Right renal cortex interstitium (tissue), 3 donors: Measurements from ENCODE around the gene UTP14A. TPM values are rescaled to one million over a fixed set of nuclear protein-coding genes. Genes with fewer than 3 reads are reported as not detected.
"Not testable (repeated sequence)": the region's sequence is repeated elsewhere in the genome, so short reads cannot be mapped to it uniquely, and the experiment has no call there.

Experiments
- DNase-seq, 3 donors: peaks; one replicate each; pipeline ENCODE4 v3.0.0-alpha.2; 2013; ENCODE audit warnings: low read depth in 3 of 3, low spot score in 2 of 3
- polyA plus RNA-seq, 3 donors: library from polyadenylated mRNA; unstranded; fragments of 120-200 nt; gene quantifications; one replicate each; pipeline ENCODE4 v1.2.1, GENCODE V29; 2013; ENCODE audit not compliant: insufficient read length in 3 of 3

The UTP14A gene, protein sequence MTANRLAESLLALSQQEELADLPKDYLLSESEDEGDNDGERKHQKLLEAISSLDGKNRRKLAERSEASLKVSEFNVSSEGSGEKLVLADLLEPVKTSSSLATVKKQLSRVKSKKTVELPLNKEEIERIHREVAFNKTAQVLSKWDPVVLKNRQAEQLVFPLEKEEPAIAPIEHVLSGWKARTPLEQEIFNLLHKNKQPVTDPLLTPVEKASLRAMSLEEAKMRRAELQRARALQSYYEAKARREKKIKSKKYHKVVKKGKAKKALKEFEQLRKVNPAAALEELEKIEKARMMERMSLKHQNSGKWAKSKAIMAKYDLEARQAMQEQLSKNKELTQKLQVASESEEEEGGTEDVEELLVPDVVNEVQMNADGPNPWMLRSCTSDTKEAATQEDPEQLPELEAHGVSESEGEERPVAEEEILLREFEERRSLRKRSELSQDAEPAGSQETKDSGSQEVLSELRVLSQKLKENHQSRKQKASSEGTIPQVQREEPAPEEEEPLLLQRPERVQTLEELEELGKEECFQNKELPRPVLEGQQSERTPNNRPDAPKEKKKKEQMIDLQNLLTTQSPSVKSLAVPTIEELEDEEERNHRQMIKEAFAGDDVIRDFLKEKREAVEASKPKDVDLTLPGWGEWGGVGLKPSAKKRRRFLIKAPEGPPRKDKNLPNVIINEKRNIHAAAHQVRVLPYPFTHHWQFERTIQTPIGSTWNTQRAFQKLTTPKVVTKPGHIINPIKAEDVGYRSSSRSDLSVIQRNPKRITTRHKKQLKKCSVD
- polyA plus RNA-seq: 10 to 100 TPM; 26.2 to 30.8 (median 29.3) TPM

DNA sequence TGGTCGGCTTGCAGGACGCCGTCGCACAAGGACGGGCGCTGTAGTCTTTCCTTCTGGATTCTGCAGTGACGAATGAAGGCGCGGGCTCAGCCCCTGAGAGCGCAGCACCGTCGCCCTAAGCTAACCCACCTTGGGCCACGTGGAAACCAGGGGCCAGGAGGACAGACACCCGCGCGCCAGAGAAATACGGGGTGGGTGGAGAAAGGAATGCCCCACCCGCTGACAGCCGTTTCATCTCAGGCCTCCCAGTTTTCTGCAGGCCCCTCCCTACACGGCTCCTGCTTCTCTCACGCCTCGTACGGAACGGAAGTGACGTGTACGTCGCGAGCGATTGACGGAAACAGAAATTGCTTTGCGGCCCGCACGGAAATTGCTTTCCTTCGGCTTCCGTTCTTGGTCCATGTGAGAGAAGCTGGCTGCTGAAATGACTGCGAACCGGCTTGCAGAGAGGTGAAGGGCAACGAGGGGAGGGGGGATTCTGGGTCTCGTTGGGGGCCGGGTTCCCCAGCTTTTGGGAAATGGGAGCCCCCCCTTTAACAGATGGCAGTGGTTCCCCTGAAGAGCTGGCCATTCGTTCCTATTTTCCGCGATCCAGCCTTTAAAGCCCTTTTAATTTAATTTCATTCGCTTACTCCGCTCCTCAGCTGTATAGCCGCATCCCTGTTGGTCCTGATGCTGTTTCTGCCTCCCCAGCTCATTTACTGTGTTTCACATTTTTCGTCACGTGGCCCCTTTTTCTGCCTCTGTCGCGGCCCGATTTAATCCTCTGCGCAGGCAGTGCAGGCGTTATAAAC lies at the start of gene UTP14A:
UTP14A (plus strand) TSS at position 378 of the 794 bp plus-strand sequence; CDS start at position 425, 47 bp downstream.
- DNase-seq: peak; percentile 80 to 84 (median 81)

DNA sequence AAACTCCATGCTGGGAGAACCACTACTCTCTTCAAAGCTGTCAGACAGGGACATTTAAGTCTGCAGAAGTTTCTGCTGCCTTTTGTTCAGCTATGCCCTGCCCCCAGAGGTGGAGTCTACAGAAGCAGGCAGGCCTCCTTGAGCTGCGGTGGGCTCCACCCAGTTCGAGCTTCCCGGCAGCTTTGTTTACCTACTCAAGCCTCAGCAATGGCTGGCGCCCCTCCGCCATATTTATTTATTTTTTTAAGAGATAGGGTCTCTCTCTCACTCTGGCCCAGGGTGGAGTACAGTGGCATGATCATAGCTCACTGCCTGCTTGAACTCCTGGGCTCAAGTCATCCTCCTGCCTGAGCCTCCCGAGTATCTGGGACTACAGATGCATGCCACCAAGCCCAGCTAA lies 46.8 kb upstream of the UTP14A start:
- not testable (repeated sequence) for DNase-seq

GRCh38 chrX:129866321-129866720 lies 39.6 kb upstream of the UTP14A start:
- DNase-seq: not testable (repeated sequence)

- DNase-seq: no peak
These were observed 33.4 kb upstream of the UTP14A start for GRCh38 chrX:129872524-129872923.

DNA sequence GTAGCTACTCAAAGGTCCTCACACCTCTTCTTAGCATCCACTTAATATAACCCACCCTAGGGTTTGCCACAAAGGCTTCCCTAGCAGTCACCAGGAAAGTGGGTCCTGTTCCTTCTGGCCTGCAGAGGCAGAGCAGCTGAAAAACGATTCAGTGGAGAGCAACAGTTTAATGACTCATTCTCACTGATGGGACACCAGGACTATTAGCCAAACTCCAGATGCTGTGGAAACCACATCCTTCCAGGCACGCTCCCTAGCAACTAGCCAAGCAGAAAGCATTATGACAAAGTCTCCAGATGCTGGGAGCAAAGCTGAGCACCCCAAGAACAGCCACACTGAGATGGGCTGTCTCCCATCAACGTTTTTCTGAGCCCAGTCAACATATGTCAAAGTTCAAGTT lies 30.3 kb upstream of the UTP14A start:
- no peak for DNase-seq

- no peak for DNase-seq
These were observed 29.1 kb upstream of the UTP14A start for GRCh38 chrX:129876771-129877305.

DNA sequence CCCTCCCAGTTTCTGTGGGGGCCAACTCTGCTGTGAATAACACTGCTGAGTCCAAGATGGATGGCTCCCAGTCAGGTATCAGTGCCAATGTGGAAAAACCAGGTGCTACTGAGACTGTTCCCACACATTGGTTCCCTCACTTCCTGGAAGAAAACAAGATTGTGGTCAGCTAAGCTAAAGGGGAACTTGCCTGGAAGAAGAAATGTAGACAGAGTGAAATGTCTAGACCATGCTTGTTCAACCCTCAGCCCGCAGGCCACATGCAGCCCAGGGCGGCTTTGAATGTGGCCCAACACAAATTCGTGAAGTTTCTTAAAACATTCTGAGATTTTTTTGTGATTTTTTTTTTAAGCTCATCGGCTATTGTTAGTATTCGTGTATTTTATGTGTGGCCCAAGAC lies 28.6 kb upstream of the UTP14A start:
- DNase-seq: no peak

- DNase-seq: no peak
These were observed 5.9 kb upstream of the UTP14A start for GRCh38 chrX:129900054-129900453.

GRCh38 chrX:129908636-129909035 lies 2.7 kb downstream of the UTP14A start:
- no peak for DNase-seq

GRCh38 chrX:129925305-129926092 lies 19.5 kb downstream of the UTP14A start:
- peak in 1 of 3 donors; percentile 33 for DNase-seq

- no peak for DNase-seq
These were observed 25.0 kb downstream of the UTP14A start for GRCh38 chrX:129930941-129931410.

- DNase-seq: peak; percentile 57 to 68 (median 65)
These were observed 25.5 kb downstream of the UTP14A start for GRCh38 chrX:129931411-129932015.

DNA sequence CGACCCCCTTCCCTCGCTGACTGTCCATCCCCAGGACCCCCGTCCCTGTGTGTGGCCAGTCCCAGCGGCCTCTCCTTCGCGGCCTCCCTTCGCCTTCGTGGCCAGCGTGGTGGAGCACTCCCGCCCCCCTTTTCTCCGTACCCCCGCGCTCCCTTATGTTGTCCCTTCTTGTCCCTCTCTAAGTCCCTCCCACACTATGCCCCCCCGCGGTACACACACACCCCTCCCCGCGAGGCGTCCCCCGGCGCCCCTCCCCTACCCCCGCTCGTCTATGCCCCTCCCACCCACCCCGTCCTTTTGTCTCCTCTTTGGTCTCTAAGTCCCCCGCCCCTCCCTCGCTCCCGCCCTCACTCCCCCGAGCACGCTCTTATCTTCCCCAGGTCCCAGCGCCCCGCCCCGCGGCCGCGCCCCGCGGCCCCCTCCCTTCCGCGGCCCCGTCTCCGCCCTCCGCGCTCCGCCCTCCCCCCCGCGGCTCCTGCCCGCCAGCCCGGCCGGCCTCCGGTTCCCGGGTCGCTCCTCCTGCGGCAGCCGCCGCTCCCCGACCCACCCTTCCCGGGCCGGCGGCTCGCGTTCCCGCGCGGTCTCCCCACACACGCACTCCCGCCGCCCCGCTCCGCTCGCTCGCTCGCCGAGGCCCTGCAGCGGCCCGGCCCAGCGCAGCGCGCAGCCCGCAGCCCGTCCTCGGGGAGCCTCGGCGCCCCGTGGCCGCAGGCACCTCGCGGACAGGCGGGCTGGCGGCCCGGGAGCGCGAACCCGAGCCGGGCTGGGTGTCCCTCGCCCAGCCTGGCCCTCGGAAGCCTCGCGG lies 26.3 kb downstream of the UTP14A start:
- DNase-seq: peak; percentile 23 to 68 (median 60)

- no peak for DNase-seq
These were observed 26.9 kb downstream of the UTP14A start for GRCh38 chrX:129932821-129933321.

DNA sequence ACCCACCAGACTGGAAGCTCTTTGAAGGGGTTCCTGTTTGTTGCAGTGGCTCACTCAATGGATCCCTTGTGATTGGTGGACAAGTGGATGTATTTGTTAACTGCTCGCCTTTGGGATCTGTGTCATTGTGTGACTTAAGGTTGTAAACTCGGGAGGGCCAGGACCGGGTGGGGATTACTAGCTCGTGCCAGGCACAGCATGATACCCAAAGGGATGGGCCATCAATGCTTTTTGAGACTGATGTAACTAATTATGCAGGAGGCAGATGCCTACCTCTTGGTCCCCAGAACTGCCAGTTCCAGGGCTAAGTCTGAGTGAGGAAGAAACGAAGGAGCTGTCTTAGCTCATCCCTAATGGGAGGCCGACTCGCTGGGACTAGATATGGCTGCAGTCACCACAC lies 27.7 kb downstream of the UTP14A start:
- no peak for DNase-seq

GRCh38 chrX:129934461-129934860 lies 28.5 kb downstream of the UTP14A start:
- no peak for DNase-seq

DNA sequence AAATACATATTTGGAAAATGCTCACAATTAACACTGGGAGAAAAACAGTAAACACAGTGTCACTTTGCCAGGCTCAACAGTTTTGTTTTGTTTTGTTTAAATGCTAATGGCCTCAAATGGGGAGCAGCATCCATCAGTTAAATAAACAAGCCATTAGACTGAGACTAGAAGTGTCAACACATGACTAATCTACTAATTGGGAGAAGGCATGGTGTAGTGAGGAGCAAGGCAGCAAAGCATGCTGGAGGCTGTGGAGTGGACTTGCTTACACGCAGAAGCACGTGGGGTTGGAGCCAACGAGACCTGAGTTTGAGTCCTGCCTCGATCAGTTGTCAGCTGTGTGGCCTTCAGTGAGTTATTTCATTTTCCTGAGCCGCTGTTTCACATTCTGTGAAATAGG lies 29.0 kb downstream of the UTP14A start:
- DNase-seq: no peak

DNA sequence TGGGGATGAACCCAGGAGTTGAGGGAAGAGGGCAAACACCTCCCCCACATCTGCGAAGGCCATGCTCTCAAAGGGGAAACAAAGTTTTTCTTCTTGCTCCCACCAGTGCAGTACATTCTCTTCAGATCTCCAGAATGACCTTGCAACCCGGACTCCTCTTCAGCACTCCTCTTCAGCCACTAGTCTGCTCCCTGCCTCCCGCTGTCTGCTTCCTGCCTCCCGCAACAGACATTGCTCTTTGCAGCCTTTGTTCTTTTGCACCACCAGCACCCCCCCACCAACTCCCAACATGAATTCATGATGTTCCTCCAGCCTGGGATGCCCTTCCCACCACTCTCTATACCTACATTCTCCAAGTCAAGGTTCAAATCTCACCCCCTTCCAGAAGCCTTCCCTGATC lies 32.1 kb downstream of the UTP14A start:
- DNase-seq: no peak
